Activated naive CD8-positive, alpha-beta T cell treated with anti-CD3 and anti-CD28 coated beads, Interleukin-2, amount 50 U/mL, for 24 hours (primary cell): ENCODE data around the gene HSPA9.

Experiments used
- ATAC-seq: fragments of 150-1000 bp; cut with Tn5 transposase; one replicate; pipeline ENCODE4 v1.10.0; 2021
- DNase-seq: peaks from one replicate; pipeline ENCODE4 v3.0.0; 2021
- H3K27ac Mint-ChIP-seq: one replicate; pipeline ENCODE4 v1.8.0; 2021; ENCODE audit warnings: mild to moderate bottlenecking, mixed read lengths
- H3K27me3 Mint-ChIP-seq: one replicate; pipeline ENCODE4 v1.8.0; 2021; ENCODE audit warnings: mixed read lengths
- H3K36me3 Mint-ChIP-seq: one replicate; pipeline ENCODE4 v1.8.0; 2021; ENCODE audit warnings: low read depth, mixed read lengths
- H3K4me1 Mint-ChIP-seq: one replicate; pipeline ENCODE4 v1.8.0; 2021; ENCODE audit warnings: mixed read lengths
- H3K4me3 Mint-ChIP-seq: one replicate; pipeline ENCODE4 v1.8.0; 2021; ENCODE audit warnings: mild to moderate bottlenecking, moderate library complexity, mixed read lengths
- H3K9me3 Mint-ChIP-seq: one replicate; pipeline ENCODE4 v1.8.0; 2021; ENCODE audit warnings: mixed read lengths

The HSPA9 gene

DNA sequence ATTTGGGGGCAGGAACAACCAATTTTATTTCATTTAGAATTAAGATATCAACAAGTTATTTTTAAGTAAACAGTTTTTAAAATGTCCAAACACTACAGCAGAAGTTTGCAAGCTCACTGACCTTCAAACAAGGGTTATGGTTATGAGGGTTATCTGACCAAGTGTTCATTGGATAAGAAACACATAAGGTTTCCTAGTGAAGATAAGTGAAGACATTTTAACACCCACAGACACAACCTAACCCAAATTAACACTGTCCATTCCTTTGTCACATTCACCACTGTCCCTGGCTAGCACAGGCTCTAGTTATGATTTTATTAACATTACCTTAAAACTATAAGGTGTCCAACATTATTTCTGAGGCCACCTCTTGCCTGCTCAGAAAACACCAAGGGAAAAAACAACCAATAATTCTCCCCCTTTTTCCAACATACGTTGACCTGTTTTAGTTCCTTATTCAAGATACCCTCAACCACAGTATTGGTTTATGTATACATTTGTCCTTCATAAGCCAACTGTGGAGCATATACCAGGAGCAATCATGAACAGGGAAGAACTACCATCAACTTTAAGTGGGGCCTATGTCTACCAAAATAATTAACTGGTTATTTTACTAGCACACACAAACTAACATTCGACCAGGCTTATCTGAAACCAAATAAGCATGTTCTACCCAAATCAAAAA is 36.1 kb downstream of the HSPA9 start:
- no peaks in the 10 kb centered on the region for H3K27me3 Mint-ChIP-seq
- H3K9me3 Mint-ChIP-seq = no peaks in the 10 kb centered on the region
- DNase-seq = no peak
- ATAC-seq = no peak
- H3K27ac Mint-ChIP-seq = no peak overlapping the region
- peaks cover 68% of the 10 kb centered on the region for H3K4me1 Mint-ChIP-seq
- peak overlapping the region; percentile 13 for H3K4me3 Mint-ChIP-seq
- H3K36me3 Mint-ChIP-seq = peaks cover 70% of the 10 kb centered on the region

DNA sequence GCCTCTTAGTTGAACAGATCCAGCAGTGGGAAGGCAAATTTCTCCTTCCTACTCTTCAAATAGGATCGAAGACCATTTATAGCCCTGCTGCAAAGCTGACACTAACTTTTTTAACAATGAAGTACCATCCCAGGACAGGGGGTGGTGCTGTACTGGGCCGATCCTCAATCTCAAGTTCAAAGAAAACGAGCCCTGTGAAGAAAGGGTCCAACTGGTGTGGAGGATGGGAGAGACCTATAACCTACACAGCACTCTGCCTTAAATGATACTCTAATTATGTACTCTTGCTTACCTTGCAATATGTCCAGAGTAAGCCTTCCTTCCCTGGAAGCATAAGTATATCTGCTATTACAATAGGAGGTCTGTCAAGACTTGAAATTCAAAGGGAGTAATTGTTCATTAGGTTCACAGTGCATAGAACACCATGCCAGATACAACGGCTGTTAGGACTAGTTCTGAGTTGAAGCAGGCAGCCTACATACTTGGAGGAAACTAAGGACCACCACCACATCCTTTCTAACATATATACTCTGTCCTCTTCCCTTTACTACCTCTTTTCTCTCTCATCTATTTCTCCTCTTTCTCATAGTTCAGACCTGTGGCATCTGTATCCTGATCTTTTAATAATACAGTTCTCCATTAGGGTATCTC is 38.4 kb downstream of the HSPA9 start:
- Mint-ChIP-seq H3K4me1 (peaks cover 73% of the 10 kb centered on the region), H3K9me3 (no peaks in the 10 kb centered on the region), H3K4me3 (no peak overlapping the region), H3K27ac (no peak overlapping the region), H3K36me3 (peaks cover 75% of the 10 kb centered on the region), H3K27me3 (no peaks in the 10 kb centered on the region)
- peak; percentile 62 for ATAC-seq
- no peak for DNase-seq

DNA sequence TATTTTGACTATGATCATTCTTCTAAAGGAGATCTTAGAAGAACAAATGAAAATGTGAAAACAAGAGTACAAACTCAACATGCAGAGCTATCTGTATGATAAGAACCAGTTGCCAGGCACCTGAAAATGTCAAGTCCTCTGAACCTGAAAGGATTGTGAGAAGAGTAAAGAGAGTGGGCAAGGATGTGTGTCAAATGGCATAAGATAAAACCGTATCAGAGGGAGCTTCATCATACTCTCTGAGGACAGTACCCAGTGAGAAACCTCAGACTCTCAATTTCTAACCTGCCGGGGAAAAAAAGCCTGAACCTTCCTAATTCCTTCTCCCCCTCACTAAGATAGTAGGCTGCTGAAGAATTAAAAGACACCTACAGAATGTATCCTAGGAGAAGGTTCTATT is 39.0 kb downstream of the HSPA9 start:
- Mint-ChIP-seq H3K9me3 (no peaks in the 10 kb centered on the region), H3K36me3 (peaks cover 72% of the 10 kb centered on the region), H3K4me1 (peaks cover 70% of the 10 kb centered on the region), H3K27me3 (no peaks in the 10 kb centered on the region), H3K4me3 (no peak overlapping the region), H3K27ac (peak overlapping the region; percentile 43)
- peak; percentile 50 for ATAC-seq
- no peak for DNase-seq

DNA sequence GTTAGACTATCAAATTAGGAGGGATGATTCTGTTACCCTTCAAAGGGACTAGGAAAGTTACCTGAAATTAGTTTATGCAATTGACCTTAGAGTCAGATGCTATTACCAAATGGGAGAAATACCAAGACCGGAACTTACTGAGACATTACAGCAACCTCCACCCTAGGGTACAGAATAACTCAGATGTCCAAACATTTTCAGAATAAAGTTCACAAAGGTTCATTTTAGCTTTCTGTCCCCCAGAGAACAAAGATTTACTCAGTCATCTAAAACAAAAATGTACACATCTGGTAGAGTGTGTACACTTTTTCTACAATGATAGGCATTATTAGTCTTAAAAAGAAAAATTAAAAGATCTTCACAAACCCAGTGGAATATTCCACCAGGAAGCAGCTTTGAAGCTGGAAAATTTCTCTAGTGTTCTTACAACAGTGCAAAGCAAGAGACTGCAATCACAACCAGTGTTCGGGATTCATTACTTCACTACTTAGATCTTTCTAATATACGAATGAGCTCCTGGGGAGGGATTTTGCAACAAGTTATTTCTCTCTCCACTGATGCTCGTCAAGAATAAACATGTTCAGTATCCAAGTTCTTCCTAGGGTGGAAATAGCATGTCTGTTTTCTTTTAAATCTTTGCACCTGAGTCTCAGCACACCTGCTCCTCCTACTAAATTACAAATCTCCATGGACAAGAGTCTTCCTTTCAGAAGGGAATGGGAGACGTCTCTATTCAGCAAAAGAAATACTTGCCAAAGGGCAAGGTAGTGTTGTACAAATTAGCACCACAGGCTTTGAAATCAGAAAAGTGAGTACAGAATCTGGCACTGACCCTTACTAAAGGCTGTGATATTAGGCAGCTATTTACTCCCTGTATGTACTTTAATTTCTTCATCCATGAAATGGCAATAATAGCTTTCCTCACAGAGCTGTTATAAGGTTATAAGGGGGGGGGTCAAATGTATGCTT is 40.9 kb downstream of the HSPA9 start:
- H3K9me3 Mint-ChIP-seq = no peaks in the 10 kb centered on the region
- no peaks in the 10 kb centered on the region for H3K27me3 Mint-ChIP-seq
- H3K36me3 Mint-ChIP-seq = peaks cover 60% of the 10 kb centered on the region
- DNase-seq = no peak
- no peak overlapping the region for H3K4me3 Mint-ChIP-seq
- no peak for ATAC-seq
- H3K27ac Mint-ChIP-seq = no peak overlapping the region
- peaks cover 63% of the 10 kb centered on the region for H3K4me1 Mint-ChIP-seq

DNA sequence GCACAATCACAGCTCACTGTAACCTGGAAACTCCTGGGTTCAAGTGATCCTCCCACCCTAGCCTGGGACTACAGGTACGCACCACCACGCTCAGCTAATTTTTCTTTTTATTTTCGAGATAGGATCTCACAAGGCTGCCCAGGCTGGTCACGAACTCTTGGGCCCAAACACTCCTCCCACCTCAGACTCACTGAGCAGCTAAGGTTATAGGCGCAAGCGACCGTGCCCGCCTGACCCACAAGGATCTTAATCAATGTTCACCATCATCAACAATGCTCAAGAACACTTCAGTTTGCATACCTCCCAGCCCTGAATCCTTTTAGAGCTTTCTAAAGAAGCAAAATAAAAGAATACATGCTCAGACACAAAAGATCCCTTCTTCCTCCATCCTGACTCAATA is 45.4 kb downstream of the HSPA9 start:
- H3K27me3 Mint-ChIP-seq = no peaks in the 10 kb centered on the region
- DNase-seq = no peak
- peaks cover 45% of the 10 kb centered on the region for H3K36me3 Mint-ChIP-seq
- no peak for ATAC-seq
- no peaks in the 10 kb centered on the region for H3K9me3 Mint-ChIP-seq
- peaks cover 46% of the 10 kb centered on the region for H3K4me1 Mint-ChIP-seq
- no peak overlapping the region for H3K4me3 Mint-ChIP-seq
- H3K27ac Mint-ChIP-seq = no peak overlapping the region

DNA sequence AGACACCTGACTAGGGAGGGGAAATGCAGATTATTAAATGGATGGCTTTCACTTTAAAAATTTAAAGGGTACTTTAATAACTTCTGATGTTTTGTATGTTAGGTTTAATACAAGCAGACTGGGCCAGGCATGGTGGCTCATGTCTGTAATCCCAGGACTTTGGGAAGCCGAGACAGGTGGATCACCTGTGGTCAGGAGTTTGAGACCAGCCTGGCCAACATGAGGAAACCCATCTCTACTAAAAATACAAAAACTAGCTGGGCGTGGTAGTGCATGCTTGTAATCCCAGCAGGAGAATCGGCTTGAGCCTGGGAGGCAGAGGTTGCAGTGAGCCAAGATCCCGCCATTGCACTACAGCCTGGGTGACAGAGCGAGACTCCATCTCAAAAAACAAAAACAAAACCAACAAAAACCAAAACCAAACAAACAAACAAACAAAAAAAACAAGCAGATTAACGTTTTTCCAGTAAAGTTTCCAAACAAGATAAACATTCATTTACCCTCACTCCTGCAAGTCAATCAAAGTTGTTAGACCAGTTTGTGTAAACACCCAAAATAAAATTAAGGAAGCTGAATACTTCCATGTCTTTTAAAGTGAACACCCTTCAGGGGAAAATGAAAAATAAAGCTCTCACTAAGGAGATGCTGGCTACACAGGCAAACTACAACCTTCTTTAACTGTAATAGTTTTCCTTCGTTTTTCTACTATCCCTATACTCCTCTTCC is 46.3 kb downstream of the HSPA9 start:
- H3K27me3 Mint-ChIP-seq = no peaks in the 10 kb centered on the region
- H3K27ac Mint-ChIP-seq = no peak overlapping the region
- DNase-seq = no peak
- peaks cover 40% of the 10 kb centered on the region for H3K4me1 Mint-ChIP-seq
- ATAC-seq = no peak
- peaks cover 39% of the 10 kb centered on the region for H3K36me3 Mint-ChIP-seq
- no peak overlapping the region for H3K4me3 Mint-ChIP-seq
- no peaks in the 10 kb centered on the region for H3K9me3 Mint-ChIP-seq

DNA sequence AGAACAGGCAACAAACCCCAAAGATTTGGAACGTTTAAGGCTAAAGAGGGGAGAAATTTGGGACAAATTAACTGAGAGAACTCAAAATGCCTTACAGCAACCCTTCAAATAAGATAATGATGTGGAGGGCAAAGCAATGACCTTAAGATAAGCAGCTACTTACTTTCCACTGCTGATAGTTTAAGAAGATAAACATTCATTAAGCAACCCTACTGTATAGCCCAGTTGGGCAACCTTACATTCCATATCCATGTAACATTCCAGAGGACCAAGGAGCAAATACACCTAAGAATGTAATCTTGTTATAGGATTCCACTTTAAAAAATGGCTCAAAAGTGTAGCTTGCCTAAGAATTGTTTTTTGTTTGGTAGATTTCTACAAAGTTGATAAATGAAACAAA is 47.0 kb downstream of the HSPA9 start:
- ATAC-seq (no peak), DNase-seq (no peak)
- Mint-ChIP-seq H3K9me3 (no peaks in the 10 kb centered on the region), H3K4me1 (peaks cover 39% of the 10 kb centered on the region), H3K36me3 (peaks cover 37% of the 10 kb centered on the region), H3K4me3 (no peak overlapping the region), H3K27ac (no peak overlapping the region), H3K27me3 (no peaks in the 10 kb centered on the region)

DNA sequence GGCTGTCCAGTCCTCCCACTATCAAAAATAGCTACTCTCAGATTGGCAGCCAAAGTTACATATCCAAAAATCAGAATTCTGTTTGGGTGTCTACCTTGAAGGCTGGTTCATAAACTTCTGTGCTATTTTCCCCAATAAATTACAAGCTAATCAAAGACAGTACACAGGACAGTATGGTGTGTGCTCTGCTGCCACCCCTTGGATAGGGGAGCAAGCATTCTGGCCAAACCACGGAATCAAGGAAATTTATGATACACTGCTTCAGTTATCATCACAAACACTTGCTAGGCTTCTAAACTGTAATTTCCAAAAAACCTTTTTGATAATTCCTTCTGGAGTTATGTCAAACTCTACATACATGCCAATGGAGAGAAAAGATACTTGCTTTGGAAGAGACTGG is 48.0 kb downstream of the HSPA9 start:
- Mint-ChIP-seq H3K4me3 (no peak overlapping the region), H3K36me3 (peaks cover 39% of the 10 kb centered on the region), H3K4me1 (peaks cover 45% of the 10 kb centered on the region), H3K9me3 (no peaks in the 10 kb centered on the region), H3K27me3 (no peaks in the 10 kb centered on the region), H3K27ac (peak overlapping the region; percentile 6)
- ATAC-seq = no peak
- no peak for DNase-seq

DNA sequence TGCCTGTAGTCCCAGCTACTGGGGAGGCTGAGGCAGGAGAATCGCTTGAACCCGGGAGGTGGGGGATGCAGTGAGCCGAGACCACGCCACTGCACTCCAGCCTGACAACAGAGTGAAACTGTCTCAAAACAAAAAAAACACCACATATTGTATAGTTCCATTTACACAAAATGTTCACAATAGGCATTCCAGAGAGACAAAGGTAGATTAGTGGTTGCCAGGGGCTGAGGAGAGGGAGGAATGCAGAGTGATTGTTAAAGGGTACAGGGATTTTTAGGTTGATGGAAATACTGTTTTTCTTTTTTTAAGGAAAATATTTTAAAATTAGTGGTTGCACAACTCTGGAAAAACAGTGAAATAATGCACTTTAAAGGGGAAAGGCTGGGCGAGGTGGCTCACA is 51.8 kb downstream of the HSPA9 start:
- Mint-ChIP-seq H3K27ac (no peak overlapping the region), H3K9me3 (no peaks in the 10 kb centered on the region), H3K4me3 (no peak overlapping the region), H3K36me3 (peaks cover 36% of the 10 kb centered on the region), H3K4me1 (peaks cover 34% of the 10 kb centered on the region), H3K27me3 (no peaks in the 10 kb centered on the region)
- ATAC-seq = no peak
- no peak for DNase-seq

DNA sequence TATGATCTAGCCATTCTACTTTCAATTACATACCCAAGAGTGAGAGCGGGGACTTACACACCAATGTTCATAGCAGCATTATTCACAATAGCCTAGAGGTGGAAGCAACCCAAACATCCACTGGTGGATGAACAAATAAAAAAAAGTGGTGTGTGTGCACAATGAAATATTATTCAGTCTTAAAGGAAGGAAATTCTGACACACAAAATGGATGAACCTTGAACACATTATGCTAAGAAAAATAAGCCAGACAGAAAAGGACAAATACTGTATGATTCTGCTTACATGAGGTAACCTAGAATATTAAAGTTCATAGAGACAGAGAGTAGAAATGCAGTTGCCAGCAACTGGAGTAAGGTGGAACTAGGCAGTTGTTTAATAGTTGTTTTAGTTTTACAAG is 54.2 kb downstream of the HSPA9 start:
- Mint-ChIP-seq H3K9me3 (no peaks in the 10 kb centered on the region), H3K36me3 (peaks cover 45% of the 10 kb centered on the region), H3K4me1 (peaks cover 26% of the 10 kb centered on the region), H3K27ac (peak overlapping the region; percentile 34), H3K27me3 (no peaks in the 10 kb centered on the region), H3K4me3 (no peak overlapping the region)
- ATAC-seq = no peak
- DNase-seq = no peak

DNA sequence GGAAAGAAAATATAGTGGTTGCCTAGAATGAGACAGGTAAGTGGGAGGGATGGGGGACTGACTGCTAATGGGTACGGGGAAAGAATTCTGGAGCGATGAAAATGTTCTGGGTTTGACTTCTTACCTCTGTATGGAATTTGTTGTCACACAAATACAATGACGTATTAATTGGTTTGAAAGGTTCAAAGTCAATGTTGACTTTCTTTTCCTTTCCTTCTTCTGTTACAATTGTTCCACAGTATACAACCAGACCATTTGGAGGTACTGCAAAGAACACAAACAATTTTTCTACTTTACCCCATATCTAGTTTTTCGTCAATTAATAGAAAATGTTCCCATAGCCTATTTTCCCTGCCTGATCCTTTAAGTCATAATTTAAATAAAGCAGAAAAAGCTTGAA is 57.8 kb downstream of the HSPA9 start:
- H3K36me3 Mint-ChIP-seq = peaks cover 63% of the 10 kb centered on the region

DNA sequence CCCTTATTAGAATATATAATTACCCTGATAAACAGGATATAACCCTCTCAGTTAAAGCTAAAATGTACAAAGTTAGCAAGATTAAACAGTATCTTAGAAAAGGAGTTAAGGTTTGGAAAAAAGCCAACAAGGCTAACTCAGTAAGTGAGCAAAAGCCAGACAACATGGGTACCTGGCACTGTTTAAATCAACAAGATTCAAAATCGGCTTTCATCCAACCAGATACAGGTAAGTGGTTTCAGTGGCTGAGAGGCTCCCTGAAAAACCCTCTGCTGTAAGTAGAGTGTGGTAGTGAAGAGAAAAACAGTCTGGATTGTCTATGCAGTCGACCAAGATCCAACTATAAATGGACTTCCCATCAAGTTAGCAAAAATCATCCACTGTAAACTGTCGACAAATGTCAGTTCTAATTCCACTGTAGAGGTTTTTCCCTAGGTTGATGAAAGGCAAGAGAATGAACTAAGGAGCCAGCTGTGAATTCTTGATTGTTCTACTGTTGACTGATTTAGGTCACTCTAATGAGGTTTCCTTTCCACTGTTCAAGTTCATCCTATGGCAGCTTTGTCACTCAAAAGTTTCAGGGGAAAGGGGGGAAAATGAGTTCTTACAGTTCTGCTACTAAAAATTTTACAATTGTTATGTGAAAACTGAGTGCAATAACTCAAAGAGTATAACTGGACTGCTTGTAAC is 59.5 kb downstream of the HSPA9 start:
- Mint-ChIP-seq H3K36me3 (peaks cover 67% of the 10 kb centered on the region), H3K4me1 (peaks cover 2% of the 10 kb centered on the region), H3K27me3 (no peaks in the 10 kb centered on the region), H3K27ac (no peak overlapping the region), H3K4me3 (no peak overlapping the region), H3K9me3 (no peaks in the 10 kb centered on the region)
- DNase-seq = no peak
- ATAC-seq = no peak

More for the DNA sequence above, 57.8 kb downstream of the HSPA9 start:
- no peak overlapping the region for H3K4me3 Mint-ChIP-seq
- no peak for DNase-seq
- H3K9me3 Mint-ChIP-seq = no peaks in the 10 kb centered on the region
- H3K27me3 Mint-ChIP-seq = no peaks in the 10 kb centered on the region
- H3K4me1 Mint-ChIP-seq = peaks cover 14% of the 10 kb centered on the region
- no peak for ATAC-seq
- no peak overlapping the region for H3K27ac Mint-ChIP-seq

DNA sequence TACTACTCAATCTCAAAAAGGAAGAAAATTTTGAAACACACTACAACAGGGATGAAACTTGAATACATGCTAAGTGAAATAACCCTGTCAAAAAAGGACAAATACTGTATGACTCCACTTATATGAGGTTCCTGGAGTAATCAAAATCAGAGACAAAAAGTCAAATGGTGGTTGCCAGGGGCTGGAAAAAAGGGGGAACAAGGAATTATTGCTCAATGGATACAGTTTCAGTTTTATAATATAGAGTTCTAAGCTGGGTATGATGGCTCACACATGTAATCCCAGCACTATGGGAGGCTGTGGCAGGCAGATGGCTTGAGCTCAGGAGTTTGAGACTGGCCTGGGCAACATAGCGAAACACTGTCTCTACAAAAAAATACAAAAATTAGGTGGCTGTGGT is 61.2 kb downstream of the HSPA9 start:
- Mint-ChIP-seq H3K4me3 (no peak overlapping the region), H3K27me3 (no peaks in the 10 kb centered on the region), H3K4me1 (no peaks in the 10 kb centered on the region), H3K36me3 (peaks cover 73% of the 10 kb centered on the region), H3K27ac (peak overlapping the region; percentile 17), H3K9me3 (no peaks in the 10 kb centered on the region)
- ATAC-seq (no peak), DNase-seq (no peak)

DNA sequence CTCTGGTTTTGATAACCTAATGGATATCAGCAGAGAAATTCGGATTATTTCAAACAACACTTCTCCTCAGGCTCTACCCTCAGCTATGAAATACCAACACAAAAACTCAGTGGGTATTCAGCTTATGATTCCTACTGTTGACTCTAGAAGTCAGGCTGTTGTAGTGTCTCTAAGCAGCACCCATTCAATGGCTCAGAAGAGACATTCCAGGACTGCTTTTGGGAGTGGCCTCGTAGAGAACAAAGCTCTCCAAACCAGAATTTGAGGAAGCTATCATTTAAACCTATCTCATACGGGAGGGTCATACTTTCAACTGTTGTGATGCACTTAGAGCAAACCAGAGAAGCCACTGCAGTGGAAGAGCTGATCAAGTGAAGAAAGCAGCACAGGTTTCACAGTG is 66.2 kb downstream of the HSPA9 start:
- H3K36me3 Mint-ChIP-seq = peaks cover 52% of the 10 kb centered on the region

More for the DNA sequence above, 66.2 kb downstream of the HSPA9 start:
- Mint-ChIP-seq H3K4me3 (no peak overlapping the region), H3K9me3 (no peaks in the 10 kb centered on the region), H3K27ac (no peak overlapping the region), H3K27me3 (no peaks in the 10 kb centered on the region), H3K4me1 (no peaks in the 10 kb centered on the region)
- DNase-seq (no peak), ATAC-seq (no peak)
